GM19328 (cell line): Measurements from ENCODE around the gene FARSA.
"Not testable (repeated sequence)": the region's sequence is repeated elsewhere in the genome, so short reads cannot be mapped to it uniquely, and the experiment has no call there.

Source experiments
- ATAC-seq: cut with Tn5 transposase; IDR thresholded peaks from one replicate; pipeline ENCODE4 v1.9.1; 2021; ENCODE audit warnings: mild to moderate bottlenecking, moderate library complexity; ENCODE audit not compliant: unreplicated experiment

The FARSA gene

DNA sequence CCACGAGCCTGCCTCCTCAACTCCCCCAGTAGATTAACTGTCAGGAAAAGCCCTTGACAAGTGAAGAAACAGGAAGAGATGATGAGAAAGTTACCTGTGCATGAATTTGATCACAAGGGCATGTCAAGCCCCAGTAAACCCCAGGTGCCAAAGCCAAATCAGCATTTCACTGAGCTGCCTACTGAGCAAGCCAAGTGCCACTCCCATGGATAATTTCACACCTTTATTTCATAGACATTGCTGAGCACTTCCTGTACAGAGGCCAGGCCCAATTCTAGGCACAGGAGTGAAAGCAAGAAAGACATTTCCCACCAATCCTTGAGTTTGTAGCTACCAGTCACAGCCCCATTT, 21.1 kb upstream of the FARSA start:
- no peak for ATAC-seq

DNA sequence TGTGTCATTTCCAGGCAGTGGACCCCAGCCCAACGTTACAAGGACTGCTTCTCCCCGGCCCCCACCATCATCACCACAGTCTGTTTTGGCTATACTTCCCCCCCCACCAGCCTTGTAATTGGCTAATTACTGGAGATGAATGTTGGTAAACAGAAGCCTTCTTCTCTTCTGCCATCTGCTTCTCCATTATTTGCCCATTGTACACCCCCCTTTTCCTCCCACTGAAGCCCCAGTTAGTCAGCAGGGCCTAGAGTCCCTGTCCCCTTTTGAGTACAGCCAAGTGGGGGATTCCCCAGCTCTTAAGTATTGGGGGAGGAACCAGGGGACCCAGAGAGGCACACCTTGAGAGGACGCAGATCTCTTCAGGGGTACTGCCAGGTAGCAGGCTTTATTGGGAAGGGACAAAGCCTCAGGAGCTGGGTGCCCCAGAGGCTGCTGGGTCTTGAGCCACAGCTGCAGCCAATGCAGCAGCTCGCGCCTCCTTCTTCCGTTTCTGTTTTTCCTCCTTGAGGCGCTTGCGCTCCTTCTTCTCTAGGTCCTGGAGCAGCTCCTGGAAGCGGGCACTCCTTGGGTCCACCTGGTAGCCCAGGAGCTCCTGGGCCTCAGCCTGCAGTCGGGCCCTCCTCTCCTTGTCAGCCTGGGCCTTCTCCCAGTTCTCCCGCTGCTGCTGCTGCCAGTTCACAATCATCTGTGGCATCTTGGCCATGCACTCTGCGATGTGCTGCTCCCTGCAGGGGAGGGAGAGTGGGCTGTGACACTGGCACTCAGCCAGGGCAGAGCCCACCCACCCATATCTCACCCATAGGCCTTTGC, 20.5 kb upstream of the FARSA start:
- no peak for ATAC-seq

DNA sequence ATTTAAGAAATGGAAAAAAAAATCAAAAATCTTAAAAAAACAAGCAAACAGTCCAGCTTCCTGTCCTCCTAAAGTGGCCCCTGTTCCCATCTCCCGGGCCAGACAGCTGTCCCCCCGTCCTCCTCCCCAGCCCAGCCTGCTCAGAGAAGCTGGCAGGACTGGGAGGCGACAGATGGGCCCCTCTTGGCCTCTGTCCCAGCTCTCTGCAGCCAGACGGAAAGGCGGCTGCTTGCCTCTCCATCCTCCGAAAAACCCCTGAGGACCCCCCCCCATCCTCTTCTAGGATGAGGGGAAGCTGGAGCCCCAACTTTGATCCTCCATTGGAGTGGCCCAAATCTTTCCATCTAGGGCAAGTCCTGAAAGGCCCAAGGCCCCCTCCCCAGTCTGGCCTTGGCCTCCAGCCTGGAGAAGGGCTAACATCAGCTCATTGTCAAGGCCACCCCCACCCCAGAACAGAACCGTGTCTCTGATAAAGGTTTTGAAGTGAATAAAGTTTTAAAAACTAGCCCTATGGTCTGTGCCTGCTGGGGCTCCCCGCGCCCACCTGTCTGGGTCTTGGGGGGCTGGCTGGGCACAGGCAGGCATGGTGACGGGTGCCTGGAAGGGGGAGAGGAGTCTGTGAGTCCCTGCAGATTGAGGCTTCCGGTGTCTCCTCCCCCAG, 19.8 kb upstream of the FARSA start:
- ATAC-seq: no peak

DNA sequence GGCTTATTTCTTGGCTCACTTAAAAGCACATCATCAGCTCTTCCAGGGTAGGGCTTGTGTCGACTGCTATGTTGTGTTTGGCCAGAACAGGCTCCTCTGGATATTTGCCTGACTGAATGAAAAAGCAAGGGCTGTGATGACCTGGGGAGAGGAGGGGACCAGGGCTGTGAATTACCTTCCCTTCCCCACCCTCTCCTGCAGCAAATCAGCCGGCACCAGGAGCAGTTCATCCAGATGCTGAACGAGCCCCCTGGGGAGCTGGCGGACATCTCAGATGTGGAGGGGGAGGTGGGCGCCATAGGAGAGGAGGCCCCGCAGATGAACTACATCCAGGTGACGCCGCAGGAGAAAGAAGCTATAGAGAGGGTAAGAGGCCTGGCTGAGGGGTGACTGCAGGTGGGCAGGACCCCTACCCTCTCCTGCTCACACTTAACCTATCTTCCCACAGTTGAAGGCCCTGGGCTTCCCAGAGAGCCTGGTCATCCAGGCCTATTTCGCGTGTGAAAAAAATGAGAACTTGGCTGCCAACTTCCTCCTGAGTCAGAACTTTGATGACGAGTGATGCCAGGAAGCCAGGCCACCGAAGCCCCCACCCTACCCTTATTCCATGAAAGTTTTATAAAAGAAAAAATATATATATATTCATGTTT, 19.1 kb upstream of the FARSA start:
- no peak for ATAC-seq

DNA sequence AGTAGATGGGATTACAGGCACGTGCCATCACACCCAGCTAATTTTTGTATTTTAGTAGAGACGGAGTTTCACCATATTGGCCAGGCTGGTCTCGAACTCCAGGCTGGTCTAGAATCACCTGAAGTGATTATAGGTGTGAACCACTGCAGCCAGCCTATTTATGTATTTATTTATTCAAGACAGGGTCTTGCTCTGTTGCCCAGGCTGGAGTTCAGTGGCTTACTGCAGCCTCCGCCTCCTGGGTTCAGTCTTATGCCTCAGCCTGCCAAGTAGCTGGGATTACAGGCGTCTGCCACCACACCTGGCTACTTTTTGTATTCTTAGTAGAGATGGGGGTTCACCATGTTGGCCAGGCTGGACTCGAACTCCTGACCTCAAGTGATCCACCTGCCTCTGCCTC, 18.5 kb upstream of the FARSA start:
- ATAC-seq: not testable (repeated sequence)

DNA sequence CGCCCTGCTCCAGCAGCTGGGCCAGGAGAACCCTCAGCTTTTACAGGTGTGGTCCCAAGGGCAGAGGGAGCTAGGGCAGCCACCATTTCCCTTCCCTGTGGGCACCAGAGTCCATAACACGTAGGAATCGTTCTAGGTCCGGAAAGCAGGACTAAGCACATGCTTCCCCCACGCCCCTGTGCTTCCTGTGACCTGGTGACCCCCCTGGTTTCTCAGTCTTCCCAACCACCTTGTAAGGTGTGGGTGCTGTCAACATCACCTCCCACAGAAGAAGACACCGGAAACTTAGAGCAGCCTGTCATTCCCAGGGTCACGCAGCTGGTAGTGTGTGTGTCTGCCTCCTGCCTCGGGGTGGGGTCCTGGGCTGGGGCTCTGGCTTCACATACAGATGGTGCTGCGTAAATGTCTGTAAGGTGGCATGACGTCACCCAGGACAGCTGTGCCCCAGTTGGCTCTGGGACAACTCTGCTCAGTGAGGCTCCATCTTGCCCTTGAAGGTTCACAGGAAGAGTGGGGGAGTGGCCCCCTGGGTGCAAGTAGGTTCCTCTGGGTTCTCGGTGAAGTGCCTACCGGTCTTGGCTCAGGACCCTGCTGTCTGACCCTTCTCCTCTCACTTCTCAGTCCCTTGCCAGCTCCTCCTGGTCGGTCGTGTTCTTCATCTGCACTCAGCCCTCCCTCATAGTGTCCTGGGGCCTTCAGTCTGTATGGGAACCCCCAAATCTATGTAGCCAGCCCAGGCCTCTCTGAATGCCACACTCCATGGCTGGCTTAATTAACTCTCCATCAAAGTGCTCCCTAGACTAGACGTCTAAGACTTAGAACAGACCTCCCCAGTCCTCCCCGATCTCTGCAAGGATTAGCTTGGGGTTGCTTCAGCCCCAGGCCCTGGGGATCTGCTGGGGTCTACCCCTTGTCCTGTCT, 16.1 kb upstream of the FARSA start:
- ATAC-seq: no peak

DNA sequence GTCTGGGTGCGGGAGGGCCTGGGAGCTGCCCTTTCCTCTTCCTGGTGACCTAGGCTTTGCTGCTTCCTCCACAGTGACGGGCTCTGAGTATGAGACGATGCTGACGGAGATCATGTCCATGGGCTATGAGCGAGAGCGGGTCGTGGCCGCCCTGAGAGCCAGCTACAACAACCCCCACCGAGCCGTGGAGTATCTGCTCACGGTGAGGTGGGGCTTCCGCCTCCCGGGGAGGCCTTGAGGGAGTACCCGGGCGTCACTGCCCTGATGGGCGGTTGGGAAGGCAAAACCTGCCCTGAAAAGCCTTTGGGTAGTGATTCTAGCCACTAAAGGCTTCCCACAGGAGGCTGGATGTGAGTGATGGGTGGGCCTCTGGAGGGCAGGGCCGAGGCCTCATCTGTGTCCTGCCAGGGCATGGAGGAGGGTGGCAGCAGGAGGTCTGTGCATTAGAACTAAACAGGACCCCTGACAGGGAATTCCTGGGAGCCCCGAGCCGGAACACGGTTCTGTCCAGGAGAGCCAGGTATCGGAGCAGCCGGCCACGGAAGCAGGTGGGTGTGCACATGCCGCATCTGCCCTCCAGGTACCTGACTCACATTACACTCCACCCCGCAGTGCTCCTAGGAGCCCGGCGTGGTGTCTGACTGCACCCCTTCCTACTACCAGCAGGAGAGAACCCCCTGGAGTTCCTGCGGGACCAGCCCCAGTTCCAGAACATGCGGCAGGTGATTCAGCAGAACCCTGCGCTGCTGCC, 15.3 kb upstream of the FARSA start:
- ATAC-seq: no peak

DNA sequence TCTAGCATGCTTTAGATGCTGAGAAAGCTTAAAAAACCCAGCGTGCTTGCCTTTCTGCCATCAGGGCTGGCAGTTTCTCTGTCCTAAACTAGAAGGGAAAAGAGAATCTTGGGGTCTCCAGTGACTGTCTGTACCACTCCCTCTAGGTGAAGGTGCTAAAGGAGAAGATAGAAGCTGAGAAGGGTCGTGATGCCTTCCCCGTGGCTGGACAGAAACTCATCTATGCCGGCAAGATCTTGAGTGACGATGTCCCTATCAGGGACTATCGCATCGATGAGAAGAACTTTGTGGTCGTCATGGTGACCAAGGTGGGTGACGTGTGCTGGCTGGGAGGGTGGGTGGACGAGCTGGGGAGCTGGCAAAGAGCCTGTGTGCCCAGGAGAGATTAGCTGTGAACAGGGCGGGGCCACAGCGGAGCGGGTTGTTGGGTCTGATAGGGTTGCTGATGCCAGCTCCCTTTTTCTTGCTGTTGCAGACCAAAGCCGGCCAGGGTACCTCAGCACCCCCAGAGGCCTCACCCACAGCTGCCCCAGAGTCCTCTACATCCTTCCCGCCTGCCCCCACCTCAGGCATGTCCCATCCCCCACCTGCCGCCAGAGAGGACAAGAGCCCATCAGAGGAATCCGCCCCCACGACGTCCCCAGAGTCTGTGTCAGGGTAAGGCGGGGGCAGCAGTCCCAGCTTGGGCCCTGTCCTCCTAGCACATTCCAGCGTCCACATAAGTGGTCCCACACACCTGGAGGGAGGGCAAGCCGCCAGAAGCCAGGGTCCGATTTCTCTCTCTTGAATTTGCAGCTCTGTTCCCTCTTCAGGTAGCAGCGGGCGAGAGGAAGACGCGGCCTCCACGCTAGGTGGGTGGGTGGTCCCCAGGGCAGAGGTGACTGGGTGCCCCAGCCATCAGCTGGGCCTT, 14.4 kb upstream of the FARSA start:
- ATAC-seq: no peak

DNA sequence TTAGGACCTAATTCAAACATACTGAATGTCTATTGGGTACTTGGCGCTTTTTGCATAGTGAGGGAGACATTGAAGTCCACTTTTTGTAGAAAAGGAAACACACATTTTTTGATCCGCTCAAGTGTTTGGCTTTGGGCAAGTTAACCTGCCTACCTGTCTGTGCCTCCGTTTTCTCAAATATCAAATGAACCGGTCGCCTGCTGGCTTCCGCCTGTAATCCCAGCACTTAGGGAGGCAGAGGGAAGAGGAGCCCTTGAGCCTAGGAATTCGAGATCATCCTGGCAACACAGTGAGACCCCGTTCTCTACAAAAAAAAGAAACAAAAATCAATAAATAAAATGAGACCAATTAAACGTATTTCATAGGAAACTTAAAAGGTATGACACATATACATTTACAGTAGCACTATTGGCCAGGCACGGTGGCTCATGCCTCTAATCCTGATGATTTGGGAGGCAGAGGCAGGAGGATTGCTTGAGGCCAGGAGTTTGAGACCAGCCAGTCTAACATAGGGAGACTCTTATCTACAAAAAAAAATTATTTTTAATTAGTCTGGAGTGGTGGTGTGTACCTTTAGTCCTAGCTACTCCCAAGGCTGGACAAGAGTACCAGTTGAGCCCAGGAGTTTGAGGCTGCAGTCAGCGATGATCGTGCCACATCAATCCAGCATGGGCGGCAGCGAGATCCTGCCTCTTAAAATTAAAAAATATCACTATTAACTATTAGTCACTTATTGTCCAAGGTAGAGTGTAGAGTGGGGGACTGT, 13.4 kb upstream of the FARSA start:
- no peak for ATAC-seq

DNA sequence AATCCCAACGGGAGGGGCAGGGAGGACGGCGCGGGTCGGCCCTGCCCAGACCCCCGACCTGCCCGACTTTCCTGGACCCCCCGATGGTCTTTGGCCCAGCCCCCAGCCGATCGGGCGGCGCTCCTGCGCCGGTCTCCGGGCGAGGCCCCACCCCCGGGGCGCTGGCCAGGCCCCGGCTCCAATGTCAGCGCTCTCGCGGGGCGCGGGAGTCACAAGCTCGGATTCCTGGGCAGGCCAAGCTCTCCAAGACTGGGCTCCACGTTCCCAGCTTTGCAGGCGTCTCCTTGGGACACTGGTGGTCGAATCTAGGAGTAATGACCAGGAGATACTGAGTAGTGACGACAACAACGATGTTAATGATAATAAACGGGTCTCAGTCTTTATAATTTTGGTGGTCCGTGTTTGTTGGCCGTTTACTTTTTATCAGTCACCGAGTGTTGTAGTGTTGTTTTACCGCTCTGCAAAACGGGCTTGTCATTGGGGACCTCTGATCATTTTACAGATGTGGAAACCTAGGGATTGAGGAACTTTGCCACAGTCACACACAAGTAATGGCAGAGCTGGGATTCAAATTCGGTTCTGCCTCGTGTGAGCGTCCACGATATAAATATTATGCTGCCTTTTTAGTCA, 12.7 kb upstream of the FARSA start:
- peak; percentile 27 for ATAC-seq

DNA sequence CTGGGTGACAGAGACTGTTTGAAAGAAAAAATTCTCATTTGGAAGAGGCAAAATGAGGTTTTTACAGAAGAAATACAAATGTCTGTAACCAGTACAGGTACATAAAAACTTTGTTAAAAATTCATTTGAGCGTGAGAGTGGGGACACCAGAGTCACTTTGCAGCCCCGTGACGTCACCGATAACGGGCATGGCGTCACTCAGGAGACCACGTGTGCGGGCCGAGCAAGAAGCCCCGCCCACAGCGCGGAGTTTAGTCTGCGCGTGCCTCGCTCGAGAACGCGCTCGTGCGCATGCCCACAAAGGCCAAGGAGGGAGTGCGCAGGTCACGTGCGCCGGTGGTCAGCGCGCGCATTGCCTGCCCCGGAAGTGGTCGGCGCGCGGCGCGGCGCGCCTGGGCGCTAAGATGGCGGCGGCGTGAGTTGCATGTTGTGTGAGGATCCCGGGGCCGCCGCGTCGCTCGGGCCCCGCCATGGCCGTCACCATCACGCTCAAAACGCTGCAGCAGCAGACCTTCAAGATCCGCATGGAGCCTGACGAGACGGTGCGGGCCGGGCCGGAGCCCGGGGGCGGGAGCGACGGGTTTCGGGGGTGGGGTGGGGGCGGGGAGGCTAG, 12.1 kb upstream of the FARSA start, which contains the start of gene RAD23A:
TSS of gene RAD23A (plus strand) at position 384 of the 613 bp plus-strand sequence. CDS start at position 471, 87 bp downstream.
- peak; percentile 59 for ATAC-seq

DNA sequence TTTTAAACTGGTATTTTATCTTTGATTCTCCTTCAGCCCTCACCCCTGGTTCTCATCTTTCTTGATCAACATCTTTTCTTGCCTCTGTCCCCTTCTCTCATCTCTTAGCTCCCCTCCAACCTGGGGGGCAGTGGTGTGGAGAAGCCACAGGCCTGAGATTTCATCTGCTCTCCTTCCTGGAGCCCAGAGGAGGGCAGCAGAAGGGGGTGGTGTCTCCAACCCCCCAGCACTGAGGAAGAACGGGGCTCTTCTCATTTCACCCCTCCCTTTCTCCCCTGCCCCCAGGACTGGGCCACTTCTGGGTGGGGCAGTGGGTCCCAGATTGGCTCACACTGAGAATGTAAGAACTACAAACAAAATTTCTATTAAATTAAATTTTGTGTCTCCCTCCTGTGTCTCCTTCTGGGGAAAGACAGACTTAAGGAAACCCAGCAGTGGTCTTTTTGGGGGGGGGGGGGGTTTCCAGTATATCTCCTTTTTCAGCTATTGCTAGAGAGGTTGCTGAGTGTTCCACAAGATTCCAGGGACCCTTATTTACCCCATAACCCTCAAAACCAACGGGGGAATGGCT, 10.7 kb upstream of the FARSA start:
- ATAC-seq: no peak

DNA sequence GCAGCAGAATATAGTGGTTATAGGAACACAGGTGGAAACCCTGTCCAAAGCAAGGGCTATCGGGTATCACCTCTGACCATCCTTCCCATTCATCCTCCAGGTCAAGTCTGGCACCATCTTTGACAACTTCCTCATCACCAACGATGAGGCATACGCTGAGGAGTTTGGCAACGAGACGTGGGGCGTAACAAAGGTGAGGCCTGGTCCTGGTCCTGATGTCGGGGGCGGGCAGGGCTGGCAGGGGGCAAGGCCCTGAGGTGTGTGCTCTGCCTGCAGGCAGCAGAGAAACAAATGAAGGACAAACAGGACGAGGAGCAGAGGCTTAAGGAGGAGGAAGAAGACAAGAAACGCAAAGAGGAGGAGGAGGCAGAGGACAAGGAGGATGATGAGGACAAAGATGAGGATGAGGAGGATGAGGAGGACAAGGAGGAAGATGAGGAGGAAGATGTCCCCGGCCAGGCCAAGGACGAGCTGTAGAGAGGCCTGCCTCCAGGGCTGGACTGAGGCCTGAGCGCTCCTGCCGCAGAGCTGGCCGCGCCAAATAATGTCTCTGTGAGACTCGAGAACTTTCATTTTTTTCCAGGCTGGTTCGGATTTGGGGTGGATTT, 10.0 kb upstream of the FARSA start:
- no peak for ATAC-seq

DNA sequence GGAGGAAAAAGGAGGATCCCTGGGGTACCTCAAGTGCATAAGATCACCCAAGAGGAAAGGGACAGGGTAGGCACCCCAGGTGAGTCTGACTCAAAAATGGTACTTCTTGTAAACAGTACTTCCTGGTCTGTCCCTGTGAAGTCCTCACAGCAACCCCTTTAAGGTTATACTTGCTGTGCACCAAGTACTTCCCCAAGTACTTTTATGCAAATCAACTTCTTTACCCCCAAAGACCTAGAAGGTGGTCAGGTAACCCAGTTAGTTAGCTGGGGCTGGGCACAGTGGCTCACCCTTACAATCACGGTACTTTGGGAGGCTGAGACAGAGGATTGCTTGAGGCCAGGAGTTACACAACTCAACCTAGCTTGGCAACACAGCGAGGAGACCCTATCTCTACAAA, 7.4 kb upstream of the FARSA start:
- ATAC-seq: no peak

DNA sequence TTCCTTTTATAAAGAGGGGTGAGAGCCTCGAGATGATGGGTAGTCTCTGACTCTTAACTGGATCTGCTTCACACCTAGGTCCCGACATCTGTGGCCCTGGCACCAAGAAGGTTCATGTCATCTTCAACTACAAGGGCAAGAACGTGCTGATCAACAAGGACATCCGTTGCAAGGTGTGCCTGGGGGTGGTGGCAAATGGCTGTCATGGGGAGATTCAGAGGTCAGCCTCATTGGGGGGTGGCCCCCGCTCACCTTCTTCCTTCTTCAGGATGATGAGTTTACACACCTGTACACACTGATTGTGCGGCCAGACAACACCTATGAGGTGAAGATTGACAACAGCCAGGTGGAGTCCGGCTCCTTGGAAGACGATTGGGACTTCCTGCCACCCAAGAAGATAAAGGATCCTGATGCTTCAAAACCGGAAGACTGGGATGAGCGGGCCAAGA, 6.5 kb upstream of the FARSA start:
- ATAC-seq: no peak

DNA sequence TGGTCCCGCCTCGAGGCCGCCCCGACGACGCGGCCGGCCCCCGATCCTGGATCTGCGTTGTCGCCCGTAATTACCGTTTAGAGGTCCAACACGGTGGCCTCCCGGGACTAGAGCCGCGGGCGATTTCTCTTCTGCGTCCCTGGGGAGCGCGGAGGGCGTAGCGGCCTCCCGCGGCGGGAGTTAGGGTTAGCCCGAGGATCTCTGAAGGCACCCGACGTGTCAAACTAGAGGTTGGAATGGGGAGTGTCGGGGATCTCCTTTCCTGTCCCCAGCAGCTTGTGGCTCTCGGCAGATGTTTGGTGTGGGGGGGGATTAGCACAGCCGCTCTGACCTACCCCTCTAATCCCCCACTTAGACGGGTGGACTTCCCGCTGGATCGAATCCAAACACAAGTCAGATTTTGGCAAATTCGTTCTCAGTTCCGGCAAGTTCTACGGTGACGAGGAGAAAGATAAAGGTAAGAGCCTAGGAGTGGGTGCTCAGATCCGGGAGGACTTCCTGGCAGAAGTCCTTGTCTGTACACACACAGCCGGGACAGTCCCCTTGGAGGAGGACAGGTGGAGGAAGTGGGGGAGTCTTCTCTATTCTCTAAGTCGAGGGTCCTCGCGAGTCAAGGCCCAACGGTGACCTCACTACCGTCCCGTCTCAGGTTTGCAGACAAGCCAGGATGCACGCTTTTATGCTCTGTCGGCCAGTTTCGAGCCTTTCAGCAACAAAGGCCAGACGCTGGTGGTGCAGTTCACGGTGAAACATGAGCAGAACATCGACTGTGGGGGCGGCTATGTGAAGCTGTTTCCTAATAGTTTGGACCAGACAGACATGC, 5.5 kb upstream of the FARSA start:
- ATAC-seq: no peak
